ENCODE data around the gene MPLKIP.
"Not testable (repeated sequence)": the region's sequence is repeated elsewhere in the genome, so short reads cannot be mapped to it uniquely, and the experiment has no call there.

MPLKIP gene
- 15.6 reads per million, percentile 41 among the genes with 10 or more reads in this experiment for total RNA-seq

GRCh38 chr7:40134428-40135316, at the start of gene MPLKIP, which contains the start of gene SUGCT:
TSS of gene MPLKIP (minus strand) at chr7:40134622. CDS start at chr7:40134567, 55 bp downstream.
TSS of gene SUGCT (plus strand) at chr7:40135005.
- DNase-seq: peak; percentile 80

GRCh38 chr7:40182452-40182851, 48.0 kb upstream of the MPLKIP start:
- DNase-seq: no peak

GRCh38 chr7:40177071-40177470, 42.6 kb upstream of the MPLKIP start:
- DNase-seq: no peak

GRCh38 chr7:40175725-40176510, 41.5 kb upstream of the MPLKIP start:
- no peak for DNase-seq

DNA sequence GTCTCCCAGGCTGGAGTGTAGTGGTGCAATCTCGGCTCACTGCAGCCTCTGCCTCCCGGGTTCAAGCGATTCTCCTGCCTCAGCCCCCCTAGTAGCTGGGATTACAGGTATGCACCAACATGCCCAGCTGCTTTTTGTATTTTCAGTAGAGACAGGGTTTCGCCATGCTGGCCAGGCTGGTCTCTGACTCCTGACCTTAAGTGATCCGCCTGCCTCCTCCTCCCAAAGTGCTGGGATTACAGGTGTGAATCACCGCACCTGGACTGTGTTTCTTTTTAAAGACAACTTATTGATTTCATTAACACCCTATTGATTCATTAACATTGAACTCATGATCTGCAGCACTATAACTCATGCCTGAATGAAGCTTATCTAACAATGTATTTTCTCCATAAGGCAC, 40.8 kb upstream of the MPLKIP start:
- DNase-seq: not testable (repeated sequence)

DNA sequence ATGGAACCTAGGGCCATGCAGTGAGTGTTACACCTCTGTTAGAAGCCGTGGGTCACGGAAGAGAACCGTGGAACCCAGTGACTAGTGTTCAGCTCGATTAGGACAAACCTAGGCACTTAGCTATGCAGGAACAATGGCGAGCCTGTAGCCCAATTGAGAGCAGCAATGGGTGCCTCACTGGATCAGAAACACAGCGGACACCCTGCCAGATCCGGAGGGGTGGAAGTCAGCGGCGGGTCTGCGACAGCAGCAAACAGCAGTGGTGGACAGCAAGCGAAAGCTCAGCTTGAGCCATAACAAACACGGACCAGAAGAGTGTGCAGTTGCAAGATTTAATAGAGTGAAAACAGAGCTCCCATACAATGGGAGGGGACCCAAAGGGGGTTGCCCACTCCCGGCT, 38.7 kb upstream of the MPLKIP start:
- DNase-seq: not testable (repeated sequence)

- DNase-seq: not testable (repeated sequence)
Measured at GRCh38 chr7:40168266-40168665, 33.8 kb upstream of the MPLKIP start.

GRCh38 chr7:40167291-40167690, 32.9 kb upstream of the MPLKIP start:
- no peak for DNase-seq

GRCh38 chr7:40165216-40165615, 30.8 kb upstream of the MPLKIP start:
- DNase-seq: no peak

- DNase-seq: no peak
Measured at GRCh38 chr7:40162516-40162915, 28.1 kb upstream of the MPLKIP start.

GRCh38 chr7:40156988-40157387, 22.6 kb upstream of the MPLKIP start:
- DNase-seq: no peak

GRCh38 chr7:40151504-40151903, 17.1 kb upstream of the MPLKIP start:
- no peak for DNase-seq

DNA sequence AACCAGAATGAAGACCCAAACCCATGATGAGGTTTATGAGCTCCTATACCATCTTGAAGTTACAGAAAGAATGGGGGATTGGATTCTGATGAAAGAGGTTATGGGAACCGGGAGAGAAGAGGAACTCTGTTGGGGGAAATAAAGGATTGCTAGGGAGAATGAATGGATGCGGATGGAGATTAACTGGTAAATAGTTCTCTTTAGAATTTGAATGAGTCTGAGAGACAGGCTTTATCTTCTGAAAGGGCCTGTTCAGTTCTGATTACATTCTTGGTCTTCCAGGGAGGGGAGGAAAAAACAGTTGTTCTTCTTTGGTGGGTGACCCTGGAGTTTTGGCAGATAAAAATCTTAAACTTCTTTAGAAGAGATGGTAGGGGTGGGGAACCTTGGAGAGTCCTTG, 14.2 kb upstream of the MPLKIP start:
- no peak for DNase-seq

DNA sequence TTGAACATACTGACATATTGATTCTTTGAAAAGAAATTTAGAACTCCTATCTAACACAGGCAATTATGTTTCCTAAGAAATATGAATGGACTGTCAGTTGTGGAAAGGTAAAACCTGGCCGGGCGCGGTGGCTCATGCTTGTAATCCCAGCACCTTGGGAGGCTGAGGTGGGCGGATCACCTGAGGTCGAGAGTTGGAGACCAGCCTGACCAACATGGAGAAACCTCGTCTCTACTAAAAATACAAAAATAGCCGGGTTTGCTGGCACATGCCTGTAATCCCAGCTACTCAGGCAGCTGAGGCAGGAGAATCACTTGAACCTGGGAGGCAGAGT, 13.8 kb upstream of the MPLKIP start:
- DNase-seq: not testable (repeated sequence)

- DNase-seq: no peak
Measured at GRCh38 chr7:40147371-40148246, 13.2 kb upstream of the MPLKIP start.

DNA sequence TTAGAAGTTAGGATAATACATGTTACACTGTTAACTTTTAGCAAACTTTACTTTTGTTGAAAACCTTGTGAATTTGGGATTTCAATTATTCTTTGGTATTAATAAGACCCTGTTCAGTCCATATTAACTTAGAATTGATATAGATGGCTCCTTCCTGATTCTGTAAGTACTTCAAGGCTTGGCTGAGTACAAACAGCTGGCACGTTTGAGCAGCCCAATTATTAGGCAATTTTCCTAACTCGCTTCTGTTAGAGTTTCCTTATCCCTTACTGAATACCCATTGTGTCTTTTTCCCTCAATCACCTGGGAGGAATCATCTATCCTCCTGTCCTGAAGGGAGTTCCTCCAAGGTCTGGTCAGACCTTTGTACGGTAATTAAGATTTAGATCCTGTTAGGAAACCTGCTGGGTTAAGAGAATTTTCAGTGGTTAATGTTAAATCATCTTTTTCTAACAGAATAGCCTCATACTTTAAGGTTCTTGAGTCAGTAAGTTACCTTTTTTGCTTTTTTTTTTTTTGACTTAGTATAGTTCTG, 11.2 kb upstream of the MPLKIP start:
- DNase-seq: not testable (repeated sequence)

- not testable (repeated sequence) for DNase-seq
Measured at GRCh38 chr7:40141916-40142315, 7.5 kb upstream of the MPLKIP start.

DNA sequence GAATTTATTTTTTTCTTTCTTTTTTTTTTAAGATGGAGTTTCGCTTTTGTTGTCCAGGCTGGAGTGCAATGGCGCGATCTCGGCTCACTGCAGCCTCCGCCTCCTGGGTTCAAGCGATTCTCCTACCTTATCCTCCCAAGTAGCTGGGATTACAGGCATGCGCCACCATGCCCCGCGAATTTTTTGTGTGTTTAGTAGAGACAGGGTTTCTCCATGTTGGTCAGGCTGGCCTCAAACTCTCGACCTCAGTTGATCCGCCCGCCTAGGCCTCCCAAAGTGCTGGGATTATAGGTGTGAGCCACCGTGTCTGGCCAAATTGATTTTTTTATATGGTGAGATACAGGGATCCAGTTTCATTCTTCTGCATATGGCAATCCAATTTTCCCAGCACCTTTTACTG, 5.5 kb upstream of the MPLKIP start:
- DNase-seq: not testable (repeated sequence)

GRCh38 chr7:40138973-40139372, 4.6 kb upstream of the MPLKIP start:
- DNase-seq: no peak

DNA sequence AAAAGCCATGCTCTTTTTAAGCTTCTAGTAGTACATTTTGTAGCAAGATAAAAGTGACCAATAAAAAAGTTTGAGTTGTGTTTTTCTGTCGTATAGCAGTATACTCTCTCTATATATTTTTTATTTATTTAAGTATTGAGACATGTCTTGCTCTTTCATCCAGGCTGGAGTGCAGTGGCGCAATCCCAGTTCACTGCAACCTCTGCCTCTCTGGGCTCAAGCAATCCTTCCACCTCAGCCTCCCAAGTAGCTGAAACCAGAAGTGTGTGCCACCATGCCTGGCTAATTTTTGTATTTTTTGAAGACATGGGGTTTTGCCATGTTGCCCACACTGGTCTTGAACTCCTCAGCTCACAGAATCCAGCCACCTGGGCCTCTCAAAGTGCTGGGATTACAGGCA, 3.1 kb upstream of the MPLKIP start:
- DNase-seq: no peak

- peak; percentile 2 for DNase-seq
Measured at GRCh38 chr7:40135317-40135610, 842 bp upstream of the MPLKIP start.

DNA sequence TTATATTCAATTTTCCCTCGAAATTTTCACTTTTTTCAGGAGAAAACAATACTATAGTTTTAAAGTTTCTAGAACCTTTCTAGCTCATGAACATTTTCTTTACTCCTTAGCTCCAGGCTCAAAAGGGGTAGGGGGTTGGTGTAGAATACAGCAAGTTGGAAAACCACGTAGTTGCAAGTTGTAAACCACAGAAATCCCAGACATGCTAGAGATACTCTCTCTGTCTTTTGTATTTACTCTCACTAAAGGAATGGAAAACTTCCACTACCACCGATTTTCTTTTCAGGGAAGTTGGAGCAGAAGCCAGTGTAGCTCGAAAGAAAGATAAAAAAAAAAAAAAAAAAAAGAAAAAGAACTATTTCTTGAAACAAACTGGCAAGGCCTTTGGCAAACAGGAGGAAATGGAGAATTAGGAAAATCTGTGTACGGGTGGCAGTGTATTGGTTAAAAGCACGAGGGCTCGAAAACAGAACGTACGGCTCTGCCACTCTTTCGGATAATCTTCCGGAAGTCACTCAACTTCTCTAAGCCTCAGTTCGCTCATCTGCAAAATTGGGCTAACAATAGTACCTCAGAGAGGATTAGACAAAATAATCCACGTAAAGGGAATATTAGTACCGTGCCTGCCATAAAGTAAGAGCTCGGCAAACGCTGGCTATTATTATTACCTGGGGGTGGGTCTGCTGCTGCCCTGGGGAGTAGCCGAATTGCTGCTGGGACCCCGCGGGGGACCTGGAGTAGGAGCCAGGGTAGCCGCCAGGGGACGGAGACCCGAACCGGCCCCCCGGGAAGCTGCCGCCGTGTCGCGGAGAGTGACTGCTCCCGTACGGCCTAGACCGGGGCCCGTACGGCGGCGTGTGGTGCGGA, 628 bp downstream of the MPLKIP start:
- peak; percentile 1 for DNase-seq
